ENCODE data around the gene ZNF688. TPM values are rescaled to one million over a fixed set of nuclear protein-coding genes. Genes with fewer than 3 reads are reported as not detected.

ZNF688 gene
- total RNA-seq, 1 donor from 2014 or later = 5.4 TPM

DNA sequence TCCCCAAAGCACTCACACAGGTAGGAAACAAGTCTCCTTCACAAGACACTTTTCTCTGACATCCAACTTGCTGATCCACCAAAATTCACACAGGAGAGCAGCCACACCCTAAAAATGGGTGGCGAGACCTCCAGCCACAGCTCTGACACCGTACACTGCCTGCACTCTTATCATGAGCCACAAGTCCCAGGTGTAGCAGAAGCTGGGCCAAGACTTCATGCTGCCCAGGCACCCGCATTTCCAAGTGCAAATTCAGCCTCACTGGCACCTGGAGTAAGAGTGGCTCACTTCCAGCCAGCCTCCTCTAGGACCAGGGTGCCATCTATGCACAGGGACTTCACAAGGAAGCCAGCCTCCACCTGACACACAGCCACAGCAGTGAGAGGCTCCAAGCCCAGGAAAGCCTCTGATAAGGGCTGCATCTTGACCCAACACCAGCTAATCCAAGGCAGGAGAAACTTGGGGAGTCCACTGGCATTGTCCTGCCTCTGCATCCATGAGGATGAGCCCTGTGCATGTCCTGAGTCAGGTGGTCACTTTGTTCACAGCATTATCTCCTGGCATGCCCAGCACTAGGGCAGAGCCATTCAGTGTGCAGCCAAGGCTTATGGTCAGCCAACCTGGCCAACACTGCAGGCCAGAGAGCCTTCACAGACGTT is 42.6 kb downstream of the ZNF688 start:
- no peak overlapping the region for H3K4me3 Mint-ChIP-seq (ENCODE audit: unreplicated experiment)
- no peak overlapping the region for H3K27ac ChIP-seq (ENCODE audit: low read depth, low read length)
- H3K4me1 Mint-ChIP-seq (ENCODE audit: low read depth, unreplicated experiment) = peaks cover 4% of the 10 kb centered on the region
- H2AFZ ChIP-seq (ENCODE audit: low read depth, low read length) = no peak overlapping the region
- H3K27ac Mint-ChIP-seq (ENCODE audit: unreplicated experiment) = no peak overlapping the region
- no peaks in the 10 kb centered on the region for H3K27me3 Mint-ChIP-seq (ENCODE audit: low read depth, unreplicated experiment)
- no peak overlapping the region for H3K4me2 ChIP-seq (ENCODE audit: low read length)
- H3K27me3 ChIP-seq (ENCODE audit: insufficient read depth, low read length) = no peaks in the 10 kb centered on the region
- H3K36me3 ChIP-seq (ENCODE audit: insufficient read depth, low read length) = no peaks in the 10 kb centered on the region
- no peaks in the 10 kb centered on the region for H4K20me1 ChIP-seq (ENCODE audit: insufficient read depth, low read length)
- H3K36me3 Mint-ChIP-seq (ENCODE audit: low read depth, unreplicated experiment) = no peaks in the 10 kb centered on the region
- no peak overlapping the region for H3K4me3 ChIP-seq (ENCODE audit: insufficient read depth, low read depth, low read length)
- H3K4me1 ChIP-seq (ENCODE audit: insufficient read depth, low read length) = peaks cover 9% of the 10 kb centered on the region
- DNase-seq (ENCODE audit: low read depth) (no peak), FAIRE-seq (no peak)
- H3K79me2 ChIP-seq (ENCODE audit: insufficient read depth, low read length) = peaks cover 17% of the 10 kb centered on the region
- no peaks in the 10 kb centered on the region for H3K9me3 Mint-ChIP-seq (ENCODE audit: unreplicated experiment)
- TF ChIP-seq, protein P1, sequence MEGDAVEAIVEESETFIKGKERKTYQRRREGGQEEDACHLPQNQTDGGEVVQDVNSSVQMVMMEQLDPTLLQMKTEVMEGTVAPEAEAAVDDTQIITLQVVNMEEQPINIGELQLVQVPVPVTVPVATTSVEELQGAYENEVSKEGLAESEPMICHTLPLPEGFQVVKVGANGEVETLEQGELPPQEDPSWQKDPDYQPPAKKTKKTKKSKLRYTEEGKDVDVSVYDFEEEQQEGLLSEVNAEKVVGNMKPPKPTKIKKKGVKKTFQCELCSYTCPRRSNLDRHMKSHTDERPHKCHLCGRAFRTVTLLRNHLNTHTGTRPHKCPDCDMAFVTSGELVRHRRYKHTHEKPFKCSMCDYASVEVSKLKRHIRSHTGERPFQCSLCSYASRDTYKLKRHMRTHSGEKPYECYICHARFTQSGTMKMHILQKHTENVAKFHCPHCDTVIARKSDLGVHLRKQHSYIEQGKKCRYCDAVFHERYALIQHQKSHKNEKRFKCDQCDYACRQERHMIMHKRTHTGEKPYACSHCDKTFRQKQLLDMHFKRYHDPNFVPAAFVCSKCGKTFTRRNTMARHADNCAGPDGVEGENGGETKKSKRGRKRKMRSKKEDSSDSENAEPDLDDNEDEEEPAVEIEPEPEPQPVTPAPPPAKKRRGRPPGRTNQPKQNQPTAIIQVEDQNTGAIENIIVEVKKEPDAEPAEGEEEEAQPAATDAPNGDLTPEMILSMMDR (IDR thresholded peaks at IDR 0.05; ENCODE audit: insufficient read depth, low read depth, low read length) = no peak
- TF ChIP-seq EZH2 (IDR thresholded peaks at IDR 0.05; ENCODE audit: insufficient read depth, low read length) = no peak
- H3K9me3 ChIP-seq (ENCODE audit: insufficient read depth, low read depth, low read length) = no peaks in the 10 kb centered on the region
- no peak overlapping the region for H3K9ac ChIP-seq (ENCODE audit: low read length)

DNA sequence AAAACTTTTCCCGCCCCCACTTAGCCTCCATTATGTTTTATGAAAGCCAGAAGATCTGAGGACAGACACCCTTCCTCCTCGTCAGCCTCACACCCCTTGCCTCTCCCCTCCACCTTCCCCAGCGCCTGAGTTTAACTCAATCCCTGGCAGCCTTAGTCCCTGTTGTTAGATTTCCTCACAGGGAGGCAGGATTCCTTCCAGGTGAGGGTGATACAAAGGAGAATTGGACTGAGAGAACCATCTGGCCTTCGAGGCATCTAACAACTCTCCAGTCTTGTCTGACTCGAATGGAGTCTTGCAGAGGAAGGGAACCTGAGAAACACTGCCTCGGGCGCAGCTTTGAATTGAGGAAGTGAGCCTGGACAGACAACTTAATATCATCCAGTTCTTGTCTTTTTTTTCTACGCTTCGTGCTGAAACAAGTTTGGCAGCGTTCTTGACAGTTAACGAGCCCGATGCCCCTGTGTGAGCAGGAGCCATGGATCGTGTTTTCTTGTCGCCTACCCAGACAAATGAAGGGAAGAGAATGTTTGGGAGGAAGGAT is 43.8 kb downstream of the ZNF688 start:
- no peak for FAIRE-seq
- peaks cover 6% of the 10 kb centered on the region for H3K79me2 ChIP-seq (ENCODE audit: insufficient read depth, low read length)
- Mint-ChIP-seq H3K36me3 (ENCODE audit: low read depth, unreplicated experiment) (no peaks in the 10 kb centered on the region), H3K9me3 (ENCODE audit: unreplicated experiment) (no peaks in the 10 kb centered on the region), H3K4me1 (ENCODE audit: low read depth, unreplicated experiment) (peaks cover 4% of the 10 kb centered on the region), H3K27me3 (ENCODE audit: low read depth, unreplicated experiment) (no peaks in the 10 kb centered on the region), H3K4me3 (ENCODE audit: unreplicated experiment) (peak overlapping the region; percentile 80), H3K27ac (ENCODE audit: unreplicated experiment) (peak overlapping the region; percentile 50)
- no peaks in the 10 kb centered on the region for H3K27me3 ChIP-seq (ENCODE audit: insufficient read depth, low read length)
- TF ChIP-seq, protein P1 (IDR thresholded peaks at IDR 0.05; ENCODE audit: insufficient read depth, low read depth, low read length) = no peak
- TF ChIP-seq EZH2 (IDR thresholded peaks at IDR 0.05; ENCODE audit: insufficient read depth, low read length) = no peak
- H3K27ac ChIP-seq (ENCODE audit: low read depth, low read length) = peak overlapping the region; percentile 14
- no peaks in the 10 kb centered on the region for H3K9me3 ChIP-seq (ENCODE audit: insufficient read depth, low read depth, low read length)
- peak overlapping the region; percentile 59 for H3K9ac ChIP-seq (ENCODE audit: low read length)
- DNase-seq (ENCODE audit: low read depth) = no peak
- no peaks in the 10 kb centered on the region for H3K36me3 ChIP-seq (ENCODE audit: insufficient read depth, low read length)
- H4K20me1 ChIP-seq (ENCODE audit: insufficient read depth, low read length) = no peaks in the 10 kb centered on the region
- H3K4me1 ChIP-seq (ENCODE audit: insufficient read depth, low read length) = peaks cover 5% of the 10 kb centered on the region
- peak overlapping the region; percentile 63 for H2AFZ ChIP-seq (ENCODE audit: low read depth, low read length)
- H3K4me2 ChIP-seq (ENCODE audit: low read length) = peak overlapping the region; percentile 99
- H3K4me3 ChIP-seq (ENCODE audit: insufficient read depth, low read depth, low read length) = no peak overlapping the region

All from astrocyte (in vitro differentiated cells and primary cell).